Left forelimb (tissue), 1 donor: ENCODE data around the gene MYO1E.

Experiments
- DNase-seq: peaks from one replicate; pipeline ENCODE4 v3.0.0-alpha.2; 2018; ENCODE audit warnings: low spot score

Gene MYO1E

DNA sequence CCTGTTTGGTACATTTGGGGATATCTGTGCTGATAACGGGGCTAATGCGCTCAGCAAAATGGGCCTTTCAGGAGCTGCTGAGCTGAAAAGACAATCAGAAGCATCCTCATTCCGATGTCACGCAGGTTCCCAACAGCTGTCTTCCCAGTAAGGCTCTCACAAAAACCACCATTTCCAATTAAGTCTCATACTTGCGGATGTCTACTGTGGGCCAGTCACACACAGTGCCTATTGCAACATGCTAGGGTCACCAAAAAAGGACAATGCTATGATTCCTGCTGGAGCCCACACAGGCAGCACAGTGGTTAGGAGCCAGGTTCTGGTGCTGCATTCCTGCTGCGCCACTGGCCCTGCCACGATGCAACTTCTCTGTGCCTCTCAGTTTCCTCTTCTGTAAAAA is 182.4 kb downstream of the MYO1E start:
- peak; percentile 3 for DNase-seq

GRCh38 chr15:59189241-59189640 is 183.4 kb downstream of the MYO1E start:
- no peak for DNase-seq

- DNase-seq, result peak; percentile 33
Observed at GRCh38 chr15:59186501-59186900, 186.2 kb downstream of the MYO1E start.

GRCh38 chr15:59185725-59186124 is 186.9 kb downstream of the MYO1E start:
- no peak for DNase-seq

DNA sequence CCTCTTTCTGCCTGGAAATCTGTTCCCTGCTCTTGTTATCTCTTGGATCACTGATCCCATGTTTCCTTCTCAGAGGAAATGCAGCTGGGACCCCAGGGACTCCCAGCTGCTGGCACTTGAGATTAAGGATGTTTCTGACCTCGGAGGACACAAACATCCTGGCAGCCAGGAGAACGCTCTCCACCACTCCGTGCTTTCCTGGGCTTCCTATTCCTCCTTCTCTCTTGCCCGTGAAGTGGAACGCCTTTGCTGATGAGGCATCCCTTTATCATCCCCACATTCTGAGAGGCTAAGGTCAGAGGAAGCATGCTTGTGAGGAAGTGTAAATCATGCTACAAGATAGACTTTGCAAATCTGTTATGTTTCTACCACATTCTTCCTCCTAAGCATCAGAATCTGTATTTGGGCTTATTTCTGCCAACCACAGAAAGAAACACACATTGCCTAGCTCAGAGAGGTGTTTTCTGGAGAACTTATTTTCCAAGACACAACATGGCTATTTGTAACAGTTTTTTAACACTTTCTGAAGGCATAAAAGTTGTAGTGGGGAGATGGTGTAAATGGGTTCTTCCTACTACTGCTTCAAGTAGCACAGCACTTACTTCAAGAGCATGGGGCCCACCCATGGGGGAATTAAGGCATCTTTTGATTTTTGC is 191.6 kb downstream of the MYO1E start:
- no peak for DNase-seq

DNA sequence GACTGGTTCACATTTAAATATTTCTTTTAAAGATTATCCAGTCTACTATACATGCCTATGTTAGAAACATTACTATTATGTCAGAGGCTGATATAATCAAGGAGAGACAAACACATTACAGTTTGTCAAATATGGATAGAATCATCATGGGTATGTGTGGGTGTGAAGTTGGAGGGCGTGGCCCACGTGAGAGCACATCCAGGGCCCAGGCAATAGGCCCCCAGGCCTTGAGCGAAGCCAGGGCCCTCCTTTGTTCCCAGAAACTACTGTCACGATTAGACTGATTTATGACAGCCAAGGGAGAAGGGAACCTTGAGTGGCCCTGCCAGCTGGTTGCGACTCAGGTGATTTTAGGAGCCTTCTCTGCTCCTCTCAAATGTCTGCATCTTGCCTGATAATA is 193.0 kb downstream of the MYO1E start:
- DNase-seq, result no peak

GRCh38 chr15:59178151-59178695 is 194.4 kb downstream of the MYO1E start:
- DNase-seq, result no peak

- no peak for DNase-seq
Observed at GRCh38 chr15:59177317-59177660, 195.4 kb downstream of the MYO1E start.

GRCh38 chr15:59176653-59177316 is 195.9 kb downstream of the MYO1E start:
- DNase-seq, result no peak

GRCh38 chr15:59174835-59175831 is 197.5 kb downstream of the MYO1E start:
- DNase-seq, result no peak

GRCh38 chr15:59174151-59174834 is 198.4 kb downstream of the MYO1E start:
- DNase-seq, result no peak

DNA sequence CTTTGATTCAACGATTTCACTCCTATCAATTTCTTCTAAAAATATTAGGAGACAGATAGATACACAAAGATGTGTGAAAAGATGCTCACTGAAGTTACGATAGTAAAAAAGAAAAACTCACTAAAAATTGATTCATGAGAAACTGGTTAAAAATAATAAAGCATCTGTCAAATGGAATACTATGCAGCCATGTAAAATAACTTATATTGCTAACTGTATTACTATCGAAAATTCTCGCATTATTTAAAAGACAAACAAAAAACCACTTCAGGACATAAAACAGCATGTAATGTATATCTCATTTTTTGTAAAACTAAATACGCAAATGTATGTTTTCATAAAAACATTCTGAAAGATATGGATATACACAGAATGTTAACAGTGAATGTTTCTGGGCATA is 199.5 kb downstream of the MYO1E start:
- DNase-seq, result no peak

GRCh38 chr15:59172289-59172901 is 200.3 kb downstream of the MYO1E start:
- no peak for DNase-seq

DNA sequence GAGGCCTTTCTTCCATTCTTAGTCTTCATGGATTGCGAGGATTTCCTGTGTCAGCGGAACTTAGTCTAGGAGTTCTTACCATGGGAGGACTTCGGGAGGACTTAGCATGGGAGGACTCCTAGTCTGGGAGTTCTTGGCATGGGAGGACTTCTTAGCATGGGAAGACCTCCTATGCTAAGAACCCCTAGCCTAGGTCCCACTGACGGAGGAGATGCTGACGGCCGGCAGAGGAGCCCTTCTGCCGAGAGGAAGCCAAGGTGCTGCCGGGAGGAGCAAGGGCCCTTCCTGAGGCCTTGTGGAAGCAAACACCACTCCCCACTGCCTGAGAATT is 201.6 kb downstream of the MYO1E start:
- DNase-seq, result no peak

DNA sequence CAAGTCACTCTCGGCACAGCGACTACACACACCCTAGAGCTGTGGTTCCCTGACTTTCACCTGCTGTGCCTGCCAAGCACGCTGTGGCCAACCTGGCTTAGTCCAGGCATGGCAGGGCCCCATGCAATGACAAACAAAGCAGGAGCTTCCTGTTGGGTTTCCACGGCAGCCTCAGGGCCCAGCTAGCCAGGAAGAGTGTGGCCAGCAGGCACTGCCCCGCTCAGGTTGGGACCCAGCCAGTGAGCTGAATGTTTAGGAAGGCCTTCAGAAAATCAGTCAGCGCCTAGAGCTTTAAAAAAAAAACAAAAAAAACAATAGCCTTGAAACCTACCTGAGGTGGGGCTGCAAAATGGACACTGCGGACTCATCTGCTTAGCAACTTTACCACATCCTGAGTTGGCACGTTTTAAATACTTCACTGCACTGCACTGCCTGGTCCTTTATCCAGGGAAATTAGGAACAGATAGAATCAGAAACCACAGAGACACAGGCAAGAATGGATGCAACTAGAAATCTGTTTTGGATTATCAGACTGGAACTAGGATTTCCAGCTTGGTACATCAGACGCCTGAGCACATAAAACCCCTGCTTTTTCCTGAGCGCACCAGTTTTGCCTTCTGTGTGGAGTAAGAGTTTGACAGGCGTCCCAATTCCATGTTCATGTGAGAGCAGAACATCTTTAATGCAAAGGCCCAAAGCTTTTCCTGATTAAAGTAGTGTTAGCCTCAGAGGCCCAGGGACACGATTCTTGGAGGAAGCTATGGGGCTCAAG is 202.2 kb downstream of the MYO1E start:
- DNase-seq, result no peak

GRCh38 chr15:59169251-59169708 is 203.4 kb downstream of the MYO1E start:
- no peak for DNase-seq

GRCh38 chr15:59168536-59168935 is 204.1 kb downstream of the MYO1E start:
- DNase-seq, result no peak

GRCh38 chr15:59166601-59167265 is 205.9 kb downstream of the MYO1E start:
- no peak for DNase-seq

GRCh38 chr15:59166166-59166565 is 206.5 kb downstream of the MYO1E start:
- no peak for DNase-seq

DNA sequence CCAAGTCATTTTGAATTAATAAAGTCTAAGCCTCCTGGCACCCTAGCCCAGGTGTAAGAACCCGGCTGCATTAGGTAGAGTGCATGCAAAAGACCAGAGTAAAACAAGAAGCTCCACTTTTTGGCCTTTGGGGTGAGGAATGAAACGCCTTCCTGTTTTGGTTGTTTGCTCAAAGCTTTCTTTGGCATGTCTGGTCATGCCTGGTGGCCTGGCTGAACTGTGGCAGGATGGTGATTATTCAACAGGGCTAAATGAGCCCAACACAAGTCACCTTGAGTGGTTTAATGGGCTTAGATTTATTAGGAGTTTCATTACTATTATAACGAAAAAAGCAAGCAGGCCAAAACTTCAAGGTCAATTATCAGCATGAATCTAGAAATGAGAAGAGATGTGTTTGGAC is 206.9 kb downstream of the MYO1E start:
- no peak for DNase-seq
